ENCODE data around the gene SPAM1.

The SPAM1 gene

DNA sequence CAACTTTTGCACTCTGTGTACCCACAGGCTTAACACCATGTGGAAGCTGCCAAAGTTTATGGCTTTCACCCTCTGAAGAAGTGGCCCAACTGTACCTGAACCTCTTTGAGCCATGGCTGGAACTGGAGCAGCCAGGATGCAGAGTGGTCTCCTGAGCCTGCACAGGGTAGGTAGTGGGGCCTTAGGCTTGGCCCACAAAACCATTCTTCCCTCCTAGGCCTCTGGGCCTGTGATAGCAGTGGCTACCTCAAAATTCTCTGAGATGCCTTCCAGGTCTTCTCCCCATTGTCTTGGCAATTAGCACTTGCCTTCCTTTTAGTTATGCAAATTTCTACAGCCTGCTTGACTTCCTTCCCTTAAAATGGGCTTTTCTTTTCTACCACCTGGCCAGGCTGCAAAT lies 19.3 kb upstream of the SPAM1 start:
- TF ChIP-seq CTCF (conservative IDR thresholded peaks at IDR 0.05): no peak
- no peak overlapping the region for H3K27ac ChIP-seq

- no peak for TF ChIP-seq ZFX (IDR thresholded peaks at IDR 0.05)
- TF ChIP-seq CTCF (conservative IDR thresholded peaks at IDR 0.05): peak; percentile 77
Measured at GRCh38 chr7:123916240-123916724, 8.8 kb upstream of the SPAM1 start.

DNA sequence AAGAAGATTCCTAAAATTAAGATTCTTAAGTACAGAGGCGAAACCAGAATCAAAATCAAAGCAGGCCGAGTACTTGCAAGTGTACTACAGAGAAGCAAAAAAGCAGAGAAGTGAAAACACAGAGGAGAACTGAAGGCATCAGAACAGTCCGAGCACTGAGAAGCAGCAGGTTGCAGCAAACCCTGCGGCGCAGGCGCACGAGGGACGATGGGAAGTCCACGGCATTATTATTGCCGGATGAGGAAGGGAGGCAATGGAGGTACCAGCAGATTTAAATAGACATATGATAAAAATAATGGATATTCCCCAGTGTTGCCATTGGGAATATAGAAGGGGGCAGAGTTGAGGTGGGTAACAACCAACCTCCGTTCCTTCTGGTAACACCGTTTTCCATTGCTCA lies 7.2 kb upstream of the SPAM1 start:
- TF ChIP-seq CTCF (conservative IDR thresholded peaks at IDR 0.05): no peak

More at GRCh38 chr7:123916240-123916724, 8.8 kb upstream of the SPAM1 start:
- H3K27ac ChIP-seq: no peak overlapping the region

GRCh38 chr7:123918309-123918708 lies 6.7 kb upstream of the SPAM1 start:
- TF ChIP-seq ZFX (IDR thresholded peaks at IDR 0.05): no peak
- no peak for TF ChIP-seq CTCF (conservative IDR thresholded peaks at IDR 0.05)
- H3K27ac ChIP-seq: no peak overlapping the region

More for the DNA sequence above, 7.2 kb upstream of the SPAM1 start:
- H3K27ac ChIP-seq: no peak overlapping the region

GRCh38 chr7:123923599-123923998 lies 1.4 kb upstream of the SPAM1 start:
- TF ChIP-seq ZFX (IDR thresholded peaks at IDR 0.05) (no peak), CTCF (conservative IDR thresholded peaks at IDR 0.05) (no peak)

GRCh38 chr7:123929107-123929506 lies 4.1 kb downstream of the SPAM1 start:
- no peak overlapping the region for H3K27ac ChIP-seq
- TF ChIP-seq ZFX (IDR thresholded peaks at IDR 0.05) (no peak), CTCF (conservative IDR thresholded peaks at IDR 0.05) (no peak)

More at GRCh38 chr7:123923599-123923998, 1.4 kb upstream of the SPAM1 start:
- no peak overlapping the region for H3K27ac ChIP-seq

GRCh38 chr7:123929655-123930054 lies 4.6 kb downstream of the SPAM1 start:
- TF ChIP-seq ZFX (IDR thresholded peaks at IDR 0.05) (no peak), CTCF (conservative IDR thresholded peaks at IDR 0.05) (no peak)
- no peak overlapping the region for H3K27ac ChIP-seq
